Measurements from ENCODE around the gene TFIP11.
"Not testable (repeated sequence)": the region's sequence is repeated elsewhere in the genome, so short reads cannot be mapped to it uniquely, and the experiment has no call there.

The TFIP11 gene

DNA sequence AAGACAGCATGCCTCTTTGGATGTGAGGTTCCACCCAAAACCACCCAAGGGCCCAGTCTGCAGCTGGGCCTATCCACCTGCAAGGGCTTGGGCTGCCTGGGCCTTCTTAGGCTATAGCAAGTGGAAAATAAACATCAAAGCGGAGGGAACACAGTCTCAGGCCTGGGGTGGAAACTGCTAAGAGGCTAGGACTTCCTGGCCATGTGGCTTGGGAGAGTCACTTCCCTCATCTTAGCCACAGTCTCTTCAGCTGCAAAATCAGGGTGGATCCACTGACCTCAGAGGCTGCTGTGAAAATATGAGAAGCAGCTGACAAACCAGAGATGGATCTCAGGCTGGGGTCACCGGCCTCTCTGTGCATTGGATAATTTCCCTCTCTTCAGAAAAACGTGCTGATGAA is 30.6 kb upstream of the TFIP11 start:
- H3K27ac ChIP-seq (ENCODE audit: low read depth in 2 of 2, low read length in 2 of 2): peak overlapping the region in 1 of 2 donors; percentile 11

DNA sequence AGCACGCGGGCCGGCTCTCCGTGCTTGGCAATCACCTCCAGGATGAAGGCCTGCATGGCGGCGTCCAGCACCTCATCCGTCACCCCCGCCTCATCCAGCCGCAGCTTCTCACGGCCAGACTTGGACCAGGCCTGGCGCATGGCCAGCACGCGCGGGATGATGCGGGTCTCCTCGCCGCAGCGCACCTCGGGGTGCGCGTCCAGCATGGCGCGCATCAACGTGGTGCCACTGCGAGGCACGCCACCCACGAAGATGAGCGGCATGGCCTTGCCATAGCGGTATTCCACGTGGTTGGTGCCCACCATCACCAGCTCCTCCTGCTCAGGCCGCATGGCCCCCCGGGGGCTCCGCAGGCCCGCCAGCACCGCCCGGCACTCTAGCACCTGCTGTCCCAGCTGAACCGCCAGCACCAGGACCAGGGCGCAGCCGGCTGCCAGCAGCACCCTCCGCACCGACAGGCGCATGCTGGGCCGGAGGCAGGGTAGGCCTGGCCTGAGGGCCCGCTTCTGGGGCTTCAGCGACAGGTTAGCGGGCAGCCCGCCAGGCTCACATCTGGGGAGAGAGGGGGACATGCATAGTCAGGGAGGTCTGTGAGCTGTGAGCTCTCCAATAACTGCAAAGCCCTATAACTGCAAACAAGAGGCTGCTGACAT is 29.0 kb upstream of the TFIP11 start:
- no peak overlapping the region for H3K4me3 ChIP-seq (ENCODE audit: low read length in 2 of 2)
- H3K36me3 ChIP-seq (ENCODE audit: control insufficient read depth in 2 of 2, insufficient read depth in 2 of 2, low read length in 2 of 2): peaks cover 9 to 10% of the 10 kb centered on the region in 2 donors
- H3K9ac ChIP-seq (ENCODE audit: low read depth in 1 of 2, low read length in 2 of 2): no peak overlapping the region
- no peaks in the 10 kb centered on the region for H3K4me1 ChIP-seq (ENCODE audit: control insufficient read depth in 2 of 2, insufficient read depth in 2 of 2, low read length in 2 of 2)
- no peaks in the 10 kb centered on the region for H3K27me3 ChIP-seq (ENCODE audit: control insufficient read depth in 2 of 2, insufficient read depth in 2 of 2, low read length in 2 of 2)
- no peaks in the 10 kb centered on the region for H3K9me3 ChIP-seq (ENCODE audit: control insufficient read depth in 2 of 2, low read length in 2 of 2)
- H3K27ac ChIP-seq (ENCODE audit: low read depth in 2 of 2, low read length in 2 of 2): no peak overlapping the region

More for the DNA sequence above, 30.6 kb upstream of the TFIP11 start:
- Histone ChIP-seq H3K4me1 (ENCODE audit: control insufficient read depth in 2 of 2, insufficient read depth in 2 of 2, low read length in 2 of 2) (no peaks in the 10 kb centered on the region), H3K27me3 (ENCODE audit: control insufficient read depth in 2 of 2, insufficient read depth in 2 of 2, low read length in 2 of 2) (no peaks in the 10 kb centered on the region), H3K36me3 (ENCODE audit: control insufficient read depth in 2 of 2, insufficient read depth in 2 of 2, low read length in 2 of 2) (peaks cover 9 to 10% of the 10 kb centered on the region in 2 donors), H3K9me3 (ENCODE audit: control insufficient read depth in 2 of 2, low read length in 2 of 2) (no peaks in the 10 kb centered on the region), H3K4me3 (ENCODE audit: low read length in 2 of 2) (no peak overlapping the region), H3K9ac (ENCODE audit: low read depth in 1 of 2, low read length in 2 of 2) (no peak overlapping the region)

DNA sequence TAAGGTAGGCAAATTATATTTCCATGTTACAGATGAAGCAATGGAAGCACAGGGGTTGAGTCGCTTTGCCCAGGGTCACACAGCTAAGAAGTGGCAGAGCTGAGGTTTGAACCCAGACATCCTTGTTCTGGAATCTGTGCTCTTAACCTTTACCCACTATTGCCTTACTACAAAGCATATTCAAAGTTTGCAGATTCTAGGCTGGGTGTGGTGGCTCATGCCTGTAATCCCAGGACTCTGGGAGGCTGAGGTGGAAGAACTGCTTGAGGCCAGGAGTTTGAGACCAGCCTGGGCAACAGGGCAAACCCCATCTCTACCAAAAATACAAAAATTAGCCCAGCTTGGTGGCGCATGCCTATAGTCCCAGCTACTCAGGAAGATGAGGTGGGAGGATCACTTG is 27.8 kb upstream of the TFIP11 start:
- no peak overlapping the region for H3K9ac ChIP-seq (ENCODE audit: low read depth in 1 of 2, low read length in 2 of 2)
- H3K4me3 ChIP-seq (ENCODE audit: low read length in 2 of 2): no peak overlapping the region
- peaks cover 0 to 5% of the 10 kb centered on the region in 2 donors for H3K4me1 ChIP-seq (ENCODE audit: control insufficient read depth in 2 of 2, insufficient read depth in 2 of 2, low read length in 2 of 2)
- H3K9me3 ChIP-seq (ENCODE audit: control insufficient read depth in 2 of 2, low read length in 2 of 2): no peaks in the 10 kb centered on the region
- H3K36me3 ChIP-seq (ENCODE audit: control insufficient read depth in 2 of 2, insufficient read depth in 2 of 2, low read length in 2 of 2): peaks cover 9 to 10% of the 10 kb centered on the region in 2 donors
- H3K27me3 ChIP-seq (ENCODE audit: control insufficient read depth in 2 of 2, insufficient read depth in 2 of 2, low read length in 2 of 2): no peaks in the 10 kb centered on the region
- no peak overlapping the region for H3K27ac ChIP-seq (ENCODE audit: low read depth in 2 of 2, low read length in 2 of 2)

DNA sequence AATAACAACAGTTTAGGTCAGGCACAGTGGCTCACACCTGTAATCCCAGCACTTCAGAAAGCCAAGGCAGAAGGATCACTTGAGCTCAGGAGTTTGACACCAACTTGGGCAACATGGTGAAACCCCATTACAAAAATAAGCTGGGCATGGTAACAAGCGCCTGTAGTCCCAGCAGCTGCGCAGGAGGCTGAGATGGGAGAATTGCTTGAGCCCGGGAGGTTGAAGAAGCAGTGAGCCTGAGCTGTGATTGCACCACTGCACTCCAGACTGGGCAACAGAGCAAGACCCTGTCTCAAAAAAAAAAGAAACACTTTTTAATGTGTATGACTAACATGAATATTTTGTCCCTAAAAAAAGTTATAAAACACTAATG is 24.5 kb upstream of the TFIP11 start:
- Histone ChIP-seq H3K36me3 (ENCODE audit: control insufficient read depth in 2 of 2, insufficient read depth in 2 of 2, low read length in 2 of 2) (peaks cover 9 to 10% of the 10 kb centered on the region in 2 donors), H3K4me3 (ENCODE audit: low read length in 2 of 2) (no peak overlapping the region), H3K4me1 (ENCODE audit: control insufficient read depth in 2 of 2, insufficient read depth in 2 of 2, low read length in 2 of 2) (peaks cover 0 to 7% of the 10 kb centered on the region in 2 donors), H3K27ac (ENCODE audit: low read depth in 2 of 2, low read length in 2 of 2) (no peak overlapping the region), H3K27me3 (ENCODE audit: control insufficient read depth in 2 of 2, insufficient read depth in 2 of 2, low read length in 2 of 2) (no peaks in the 10 kb centered on the region), H3K9me3 (ENCODE audit: control insufficient read depth in 2 of 2, low read length in 2 of 2) (no peaks in the 10 kb centered on the region), H3K9ac (ENCODE audit: low read depth in 1 of 2, low read length in 2 of 2) (no peak overlapping the region)

DNA sequence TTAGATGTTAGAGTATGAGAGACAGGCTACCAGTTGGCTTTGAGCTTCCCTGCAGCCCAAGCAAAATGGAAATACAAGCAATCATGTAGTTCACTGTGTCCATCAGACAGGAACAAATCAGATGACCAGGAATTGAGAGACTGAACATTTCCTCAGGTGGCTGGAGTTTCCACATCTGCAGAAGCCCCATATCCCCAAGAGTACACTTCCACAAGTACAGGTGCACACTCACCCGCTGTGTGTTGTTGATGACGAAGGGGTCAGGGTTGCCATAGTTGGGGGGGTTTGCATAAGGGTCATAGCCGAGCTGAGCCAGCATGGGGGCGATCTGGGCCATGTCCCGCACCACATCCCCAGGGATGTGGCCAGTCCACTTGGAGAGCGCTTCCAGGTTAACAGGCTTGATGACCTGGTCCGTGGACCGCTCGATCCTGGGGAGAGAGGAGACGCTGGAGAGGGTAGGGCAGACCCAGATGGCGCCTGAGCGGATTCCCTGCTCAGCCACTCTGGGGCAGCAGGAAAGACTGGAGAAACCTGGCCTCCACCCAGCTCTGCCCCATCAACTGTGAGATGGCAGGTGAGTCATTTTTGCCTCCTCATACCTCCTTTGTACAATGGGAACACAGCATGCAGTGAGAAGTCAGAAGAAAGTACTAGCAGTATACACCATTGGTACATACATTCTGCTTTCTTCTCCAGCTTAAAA is 23.9 kb upstream of the TFIP11 start:
- H3K27me3 ChIP-seq (ENCODE audit: control insufficient read depth in 2 of 2, insufficient read depth in 2 of 2, low read length in 2 of 2): no peaks in the 10 kb centered on the region
- peaks cover 0 to 7% of the 10 kb centered on the region in 2 donors for H3K4me1 ChIP-seq (ENCODE audit: control insufficient read depth in 2 of 2, insufficient read depth in 2 of 2, low read length in 2 of 2)
- H3K9me3 ChIP-seq (ENCODE audit: control insufficient read depth in 2 of 2, low read length in 2 of 2): no peaks in the 10 kb centered on the region
- H3K27ac ChIP-seq (ENCODE audit: low read depth in 2 of 2, low read length in 2 of 2): no peak overlapping the region
- no peak overlapping the region for H3K4me3 ChIP-seq (ENCODE audit: low read length in 2 of 2)
- no peak overlapping the region for H3K9ac ChIP-seq (ENCODE audit: low read depth in 1 of 2, low read length in 2 of 2)
- H3K36me3 ChIP-seq (ENCODE audit: control insufficient read depth in 2 of 2, insufficient read depth in 2 of 2, low read length in 2 of 2): peaks cover 9 to 12% of the 10 kb centered on the region in 2 donors

DNA sequence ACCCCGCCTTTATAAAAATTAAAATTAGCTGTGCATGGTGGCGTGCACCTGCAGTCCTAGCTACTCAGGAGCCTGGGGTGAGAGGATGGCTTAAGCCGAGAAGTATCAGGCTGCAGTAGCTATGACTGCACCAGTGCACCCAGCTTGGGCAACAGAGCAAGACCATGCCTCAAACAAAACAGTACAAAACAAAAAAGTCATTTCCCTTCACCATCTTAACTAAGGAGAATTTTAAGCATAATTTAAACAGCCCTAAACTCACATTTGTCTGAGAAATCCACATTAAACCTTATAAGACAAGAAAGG is 23.3 kb upstream of the TFIP11 start:
- no peak overlapping the region for H3K4me3 ChIP-seq (ENCODE audit: low read length in 2 of 2)
- H3K36me3 ChIP-seq (ENCODE audit: control insufficient read depth in 2 of 2, insufficient read depth in 2 of 2, low read length in 2 of 2): peaks cover 2 to 12% of the 10 kb centered on the region in 2 donors
- H3K4me1 ChIP-seq (ENCODE audit: control insufficient read depth in 2 of 2, insufficient read depth in 2 of 2, low read length in 2 of 2): peaks cover 0 to 7% of the 10 kb centered on the region in 2 donors
- peak overlapping the region in 1 of 2 donors; percentile 18 for H3K27ac ChIP-seq (ENCODE audit: low read depth in 2 of 2, low read length in 2 of 2)
- no peaks in the 10 kb centered on the region for H3K9me3 ChIP-seq (ENCODE audit: control insufficient read depth in 2 of 2, low read length in 2 of 2)
- H3K27me3 ChIP-seq (ENCODE audit: control insufficient read depth in 2 of 2, insufficient read depth in 2 of 2, low read length in 2 of 2): no peaks in the 10 kb centered on the region
- no peak overlapping the region for H3K9ac ChIP-seq (ENCODE audit: low read depth in 1 of 2, low read length in 2 of 2)

DNA sequence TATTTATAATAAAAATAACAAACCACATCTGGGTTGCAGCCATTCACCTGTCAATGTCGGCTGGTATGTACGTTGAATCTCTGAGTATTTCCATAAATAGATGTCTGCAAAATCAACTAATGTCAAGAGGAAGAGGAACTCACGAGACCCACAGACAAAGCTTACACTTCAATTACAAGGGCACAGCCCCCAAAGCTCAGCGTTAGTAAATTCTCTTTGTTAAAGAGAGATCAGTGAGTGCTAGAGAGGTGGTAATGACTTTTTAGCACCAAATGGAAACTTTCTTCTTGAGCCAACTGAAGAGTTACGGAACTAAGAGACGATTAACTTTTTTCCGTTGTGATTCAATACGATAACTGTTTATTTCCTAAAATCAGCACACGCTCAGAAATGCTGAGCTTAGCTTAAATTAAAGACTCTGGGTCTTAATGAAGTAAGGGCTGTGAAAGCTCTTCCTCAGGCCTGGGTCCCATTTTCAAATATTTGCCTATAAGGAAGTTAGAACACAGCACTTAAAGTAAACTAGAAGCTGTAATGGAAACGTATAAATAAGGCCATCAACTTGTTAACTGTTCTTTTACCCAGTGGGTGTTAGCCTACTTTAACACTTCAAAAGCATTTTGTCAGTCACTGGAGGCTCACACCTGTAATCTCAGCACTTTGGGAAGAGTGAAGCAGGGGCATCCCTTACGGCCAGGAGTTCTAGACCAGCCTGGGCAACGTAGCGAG is 22.8 kb upstream of the TFIP11 start:
- Histone ChIP-seq H3K27me3 (ENCODE audit: control insufficient read depth in 2 of 2, insufficient read depth in 2 of 2, low read length in 2 of 2) (no peaks in the 10 kb centered on the region), H3K4me3 (ENCODE audit: low read length in 2 of 2) (no peak overlapping the region), H3K36me3 (ENCODE audit: control insufficient read depth in 2 of 2, insufficient read depth in 2 of 2, low read length in 2 of 2) (peaks cover 2 to 15% of the 10 kb centered on the region in 2 donors), H3K4me1 (ENCODE audit: control insufficient read depth in 2 of 2, insufficient read depth in 2 of 2, low read length in 2 of 2) (peaks cover 0 to 7% of the 10 kb centered on the region in 2 donors), H3K9ac (ENCODE audit: low read depth in 1 of 2, low read length in 2 of 2) (no peak overlapping the region), H3K27ac (ENCODE audit: low read depth in 2 of 2, low read length in 2 of 2) (peak overlapping the region in 1 of 2 donors; percentile 18), H3K9me3 (ENCODE audit: control insufficient read depth in 2 of 2, low read length in 2 of 2) (no peaks in the 10 kb centered on the region)

DNA sequence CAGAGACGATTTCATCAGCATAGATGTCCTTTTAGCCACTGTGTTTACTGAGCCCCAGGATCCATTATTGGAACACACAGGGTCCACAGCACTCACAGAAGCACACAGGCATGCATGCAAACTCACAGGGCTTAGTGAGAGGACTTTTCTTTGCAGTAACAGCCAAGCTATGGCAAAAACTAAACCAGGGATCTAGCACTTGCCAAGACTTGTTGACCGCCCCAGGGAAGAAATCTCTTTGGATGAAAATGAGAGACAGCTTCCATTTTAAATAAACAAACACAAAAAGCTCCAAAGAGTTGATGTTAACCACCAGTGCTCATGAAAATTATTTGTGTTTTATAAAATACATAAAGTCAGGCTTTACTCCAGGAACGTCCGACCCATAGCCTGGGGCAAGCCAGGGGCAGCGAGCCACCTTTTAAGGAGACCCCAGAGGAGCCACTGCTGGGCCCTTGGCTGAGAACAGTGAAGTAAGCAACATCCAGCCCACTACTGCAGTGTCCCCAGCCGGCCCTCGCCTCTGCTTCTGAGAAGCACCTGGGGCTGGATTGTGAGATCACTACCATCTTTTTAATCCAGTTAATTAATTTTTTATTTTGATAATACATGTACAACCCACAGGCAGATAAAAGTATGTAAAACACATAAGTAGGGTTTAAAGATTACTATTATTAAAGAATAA is 22.0 kb upstream of the TFIP11 start:
- H3K27me3 ChIP-seq (ENCODE audit: control insufficient read depth in 2 of 2, insufficient read depth in 2 of 2, low read length in 2 of 2): no peaks in the 10 kb centered on the region

DNA sequence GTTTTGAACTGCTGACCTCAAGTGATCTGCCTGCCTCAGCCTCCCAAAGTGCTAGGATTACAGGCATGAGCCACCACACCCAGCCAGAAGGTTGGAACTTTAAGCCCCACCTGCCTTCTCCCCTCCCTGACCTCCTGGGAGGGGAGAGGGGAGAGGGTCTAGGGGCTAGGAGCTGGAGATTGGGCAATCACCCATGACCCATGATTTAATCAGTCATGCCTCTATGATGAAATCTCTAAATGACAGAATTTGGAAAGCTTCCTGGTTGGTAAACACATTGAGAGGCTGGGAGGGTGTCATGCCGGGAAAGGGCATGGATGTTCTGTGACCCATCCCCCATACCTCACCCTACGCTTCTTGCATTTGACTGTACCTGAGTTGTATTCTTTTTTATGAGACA is 17.1 kb upstream of the TFIP11 start:
- Histone ChIP-seq H3K27ac (ENCODE audit: low read depth in 2 of 2, low read length in 2 of 2) (no peak overlapping the region), H3K9ac (ENCODE audit: low read depth in 1 of 2, low read length in 2 of 2) (no peak overlapping the region), H3K36me3 (ENCODE audit: control insufficient read depth in 2 of 2, insufficient read depth in 2 of 2, low read length in 2 of 2) (peaks cover 2 to 21% of the 10 kb centered on the region in 2 donors)

More for the DNA sequence above, 22.0 kb upstream of the TFIP11 start:
- Histone ChIP-seq H3K4me1 (ENCODE audit: control insufficient read depth in 2 of 2, insufficient read depth in 2 of 2, low read length in 2 of 2) (peaks cover 0 to 7% of the 10 kb centered on the region in 2 donors), H3K9ac (ENCODE audit: low read depth in 1 of 2, low read length in 2 of 2) (no peak overlapping the region), H3K9me3 (ENCODE audit: control insufficient read depth in 2 of 2, low read length in 2 of 2) (no peaks in the 10 kb centered on the region), H3K27ac (ENCODE audit: low read depth in 2 of 2, low read length in 2 of 2) (peak overlapping the region in 1 of 2 donors; percentile 18), H3K4me3 (ENCODE audit: low read length in 2 of 2) (no peak overlapping the region), H3K36me3 (ENCODE audit: control insufficient read depth in 2 of 2, insufficient read depth in 2 of 2, low read length in 2 of 2) (peaks cover 2 to 16% of the 10 kb centered on the region in 2 donors)

DNA sequence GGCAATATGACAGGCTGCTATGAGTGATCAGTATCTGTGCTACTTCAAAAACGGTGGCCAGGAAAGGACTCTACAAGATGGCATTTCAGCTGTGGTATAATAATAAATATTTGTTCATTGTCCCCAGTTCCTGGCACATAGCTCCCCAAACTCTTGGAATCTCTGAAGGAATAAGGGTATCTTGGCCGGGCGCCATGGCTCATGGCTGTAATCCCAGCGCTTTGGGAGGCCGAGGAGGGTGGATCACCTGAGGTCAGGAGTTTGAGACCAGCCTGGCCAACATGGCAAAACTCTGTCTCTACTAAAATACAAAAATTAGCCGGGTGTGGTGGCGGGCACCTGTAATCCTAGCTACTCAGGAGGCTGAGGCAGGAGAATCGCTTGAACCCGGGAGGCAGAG is 16.2 kb upstream of the TFIP11 start:
- not testable (repeated sequence) for H3K9me3 ChIP-seq (ENCODE audit: control insufficient read depth in 2 of 2, low read length in 2 of 2); H3K27ac ChIP-seq (ENCODE audit: low read depth in 2 of 2, low read length in 2 of 2); H3K4me3 ChIP-seq (ENCODE audit: low read length in 2 of 2); H3K4me1 ChIP-seq (ENCODE audit: control insufficient read depth in 2 of 2, insufficient read depth in 2 of 2, low read length in 2 of 2); H3K27me3 ChIP-seq (ENCODE audit: control insufficient read depth in 2 of 2, insufficient read depth in 2 of 2, low read length in 2 of 2); H3K9ac ChIP-seq (ENCODE audit: low read depth in 1 of 2, low read length in 2 of 2)
- peaks cover 2 to 21% of the 10 kb centered on the region in 2 donors for H3K36me3 ChIP-seq (ENCODE audit: control insufficient read depth in 2 of 2, insufficient read depth in 2 of 2, low read length in 2 of 2)

More for the DNA sequence above, 17.1 kb upstream of the TFIP11 start:
- peaks cover 0 to under 1% of the 10 kb centered on the region in 2 donors for H3K4me1 ChIP-seq (ENCODE audit: control insufficient read depth in 2 of 2, insufficient read depth in 2 of 2, low read length in 2 of 2)
- no peaks in the 10 kb centered on the region for H3K27me3 ChIP-seq (ENCODE audit: control insufficient read depth in 2 of 2, insufficient read depth in 2 of 2, low read length in 2 of 2)
- no peaks in the 10 kb centered on the region for H3K9me3 ChIP-seq (ENCODE audit: control insufficient read depth in 2 of 2, low read length in 2 of 2)
- no peak overlapping the region for H3K4me3 ChIP-seq (ENCODE audit: low read length in 2 of 2)
